ENCODE measurements around the gene FLT3LG. TPM values are rescaled to one million over a fixed set of nuclear protein-coding genes. Genes with fewer than 3 reads are reported as not detected.

Gene FLT3LG
- total and polyA plus RNA-seq, 9 of the 15 experiments (the other 6 are each of a cell fraction or from before 2014, with no cell fraction given) = 0.31 to 6.4 (median 1.1) TPM

- TF ChIP-seq E2F5 (CRISPR knock-in tag; IDR thresholded peaks at IDR 0.05) (no peak), CXXC5 (CRISPR knock-in tag; IDR thresholded peaks at IDR 0.05) (peak; percentile 78), ZNF408 (CRISPR knock-in tag; IDR thresholded peaks at IDR 0.05; ENCODE audit: low read depth) (no peak), ZNF175 (CRISPR knock-in tag; IDR thresholded peaks at IDR 0.05; ENCODE audit: low read depth) (no peak), SMAD4 (CRISPR knock-in tag; conservative IDR thresholded peaks at IDR 0.05) (peak; percentile 46; the same call in 1 of the 2 replicates), RBFOX2 (IDR thresholded peaks at IDR 0.05; ENCODE audit: low read depth, low read length) (peak; percentile 62; the same call in 1 of the 2 replicates), ZNF75A (CRISPR knock-in tag; IDR thresholded peaks at IDR 0.05) (no peak), NR1H2 (CRISPR knock-in tag; IDR thresholded peaks at IDR 0.05) (no peak), PPARD (CRISPR knock-in tag; IDR thresholded peaks at IDR 0.05) (no peak), BMI1 (IDR thresholded peaks at IDR 0.05; ENCODE audit: low read length) (no peak), MBD2 (IDR thresholded peaks at IDR 0.05; ENCODE audit: borderline replicate concordance, low read depth) (no peak), ELF1 (tag; IDR thresholded peaks at IDR 0.05) (no peak), TEAD1 (CRISPR knock-in tag; IDR thresholded peaks at IDR 0.05) (peak in 1 of 2 experiments; percentile 85; a peak in 2 of 4 replicates), SP1 (CRISPR knock-in tag; IDR thresholded peaks at IDR 0.05) (peak; percentile 66), MAFG (tag; conservative IDR thresholded peaks at IDR 0.05) (no peak), PTRF (tag; IDR thresholded peaks at IDR 0.05) (no peak), ELK1 (CRISPR knock-in tag; IDR thresholded peaks at IDR 0.05) (no peak), ETV1 (tag; conservative IDR thresholded peaks at IDR 0.05; ENCODE audit: low read depth) (no peak), ZNF668 (CRISPR knock-in tag; IDR thresholded peaks at IDR 0.05) (no peak), AFF4 (CRISPR knock-in tag; IDR thresholded peaks at IDR 0.05) (no peak), HOMEZ (CRISPR knock-in tag; IDR thresholded peaks at IDR 0.05) (no peak), NRF1 (conservative IDR thresholded peaks at IDR 0.05 in 1 of 2, IDR thresholded peaks at IDR 0.05 in 1 of 2) (0 out of 4 replicates have a peak, but pooled peaks of 1 of the 2 experiments have one; percentile 11)
Observed at GRCh38 chr19:49473868-49474541, at the start of gene FLT3LG (continued).
